ENCODE measurements around the gene UTP11.

Gene UTP11

GRCh38 chr1:38003261-38004250 lies 9.0 kb upstream of the UTP11 start:
- DNase-seq, result no peak

GRCh38 chr1:38004284-38005108 lies 8.0 kb upstream of the UTP11 start:
- DNase-seq, result no peak

GRCh38 chr1:38005195-38006007 lies 7.1 kb upstream of the UTP11 start, which contains the start of gene FHL3:
TSS of gene FHL3 (minus strand) at chr1:38005514. CDS start at chr1:37999412, 6,102 bp downstream.
- peak; percentile 55 for DNase-seq

GRCh38 chr1:38006008-38006828 lies 6.3 kb upstream of the UTP11 start:
- no peak for DNase-seq

- no peak for DNase-seq
Observed at GRCh38 chr1:38009088-38009840, 3.3 kb upstream of the UTP11 start.

- DNase-seq, result no peak
Observed at GRCh38 chr1:38009841-38010180, 2.7 kb upstream of the UTP11 start.

- DNase-seq, result no peak
Observed at GRCh38 chr1:38013227-38013622, 691 bp downstream of the UTP11 start.

GRCh38 chr1:38014171-38014570 lies 1.6 kb downstream of the UTP11 start:
- DNase-seq, result no peak

GRCh38 chr1:38014724-38015424 lies 2.3 kb downstream of the UTP11 start:
- DNase-seq, result no peak

GRCh38 chr1:38015978-38016725 lies 3.6 kb downstream of the UTP11 start:
- no peak for DNase-seq

- no peak for DNase-seq
Observed at GRCh38 chr1:38018864-38019343, 6.4 kb downstream of the UTP11 start.

GRCh38 chr1:38020396-38020795 lies 7.9 kb downstream of the UTP11 start:
- DNase-seq, result no peak

GRCh38 chr1:38021969-38022368 lies 9.4 kb downstream of the UTP11 start:
- no peak for DNase-seq

GRCh38 chr1:38022810-38023209 lies 10.3 kb downstream of the UTP11 start:
- no peak for DNase-seq

- DNase-seq, result no peak
Observed at GRCh38 chr1:38025233-38025632, 12.7 kb downstream of the UTP11 start.

GRCh38 chr1:38025664-38026063 lies 13.1 kb downstream of the UTP11 start:
- no peak for DNase-seq

GRCh38 chr1:38026592-38027200 lies 14.2 kb downstream of the UTP11 start:
- DNase-seq, result no peak

GRCh38 chr1:38027201-38028104 lies 14.9 kb downstream of the UTP11 start:
- no peak for DNase-seq

All from activated CD4-positive, CD25-positive, alpha-beta regulatory T cell treated with anti-CD3 and anti-CD28 coated beads, Interleukin-2, amount 50 U/mL, for 72 hours (primary cell).